HepG2 (cell line): ENCODE results near the gene KLF3. TPM values are rescaled to one million over a fixed set of nuclear protein-coding genes. Genes with fewer than 3 reads are reported as not detected.
A peak's percentile ranks its signal among the peaks of the same experiment; 100 is the strongest.

Source experiments
- ATF5 ChIP-seq: sonication (generic); formaldehyde crosslinking; IDR thresholded peaks from 2 replicates; pipeline ENCODE4 v1.4.0; 2020; ENCODE audit warnings: mild to moderate bottlenecking, low read depth, missing genetic modification reagents
- ATF7-NPFF ChIP-seq: sonication (generic); formaldehyde crosslinking; IDR thresholded peaks from 2 replicates; pipeline ENCODE4 v1.8.1; 2023; ENCODE audit warnings: mild to moderate bottlenecking, low read depth, missing genetic modification reagents, moderate library complexity
- CENPT ChIP-seq: sonication (generic); formaldehyde crosslinking; IDR thresholded peaks from 2 replicates; pipeline ENCODE4 v1.8.0; 2022; ENCODE audit warnings: low read depth, mild to moderate bottlenecking, moderate library complexity, missing genetic modification reagents
- FOXJ3 ChIP-seq: sonication (generic); formaldehyde crosslinking; IDR thresholded peaks from 2 replicates; pipeline ENCODE4 v1.4.0; 2020; ENCODE audit warnings: missing genetic modification reagents, mild to moderate bottlenecking, borderline replicate concordance
- MXD1 ChIP-seq: sonication (generic); formaldehyde crosslinking; IDR thresholded peaks from 2 replicates; pipeline ENCODE4 v1.4.0; 2020; ENCODE audit warnings: mild to moderate bottlenecking, missing genetic modification reagents
- SAP130 ChIP-seq: IDR thresholded peaks from 2 replicates; pipeline ENCODE4 v1.6.1; 2016; ENCODE audit warnings: low read depth
- STAT5B ChIP-seq: sonication (generic); formaldehyde crosslinking; IDR thresholded peaks from 2 replicates; pipeline ENCODE4 v1.4.0; 2020; ENCODE audit warnings: missing genetic modification reagents
- TBL1XR1 ChIP-seq: fragments of 150-350 bp; IDR thresholded peaks from 2 replicates; pipeline ENCODE4 v1.6.1; 2014; ENCODE audit warnings: borderline replicate concordance, low read length; ENCODE audit not compliant: partially characterized antibody
- ZBTB7A ChIP-seq: sonication (generic); formaldehyde crosslinking; IDR thresholded peaks from 2 replicates; pipeline ENCODE4 v1.8.0; 2022; ENCODE audit warnings: mild to moderate bottlenecking, missing genetic modification reagents
- ZNF224 ChIP-seq: sonication (generic); formaldehyde crosslinking; IDR thresholded peaks from 2 replicates; pipeline ENCODE4 v1.5.0; 2020; ENCODE audit warnings: mild to moderate bottlenecking, missing genetic modification reagents
- ZNF264 ChIP-seq: sonication (generic); formaldehyde crosslinking; IDR thresholded peaks from 2 replicates; pipeline ENCODE4 v1.4.0; 2020; ENCODE audit warnings: missing genetic modification reagents
- ZNF460 ChIP-seq: sonication (generic); formaldehyde crosslinking; IDR thresholded peaks from 2 replicates; pipeline ENCODE4 v1.5.1; 2020; ENCODE audit warnings: missing genetic modification reagents, mild to moderate bottlenecking, borderline replicate concordance
- ZNF510 ChIP-seq: sonication (generic); formaldehyde crosslinking; IDR thresholded peaks from 2 replicates; pipeline ENCODE4 v1.4.0; 2020; ENCODE audit warnings: low read depth, mild to moderate bottlenecking, missing genetic modification reagents
- ZNF598 ChIP-seq: sonication (generic); formaldehyde crosslinking; IDR thresholded peaks from 2 replicates; pipeline ENCODE4 v1.5.1; 2020; ENCODE audit warnings: mild to moderate bottlenecking, missing genetic modification reagents, borderline replicate concordance
- ZNF740 ChIP-seq: sonication (generic); formaldehyde crosslinking; IDR thresholded peaks from 2 replicates; pipeline ENCODE4 v1.4.0; 2020; ENCODE audit warnings: missing genetic modification reagents
- ZNF749 ChIP-seq: sonication (generic); formaldehyde crosslinking; IDR thresholded peaks from 2 replicates; pipeline ENCODE4 v1.8.0; 2022; ENCODE audit warnings: mild to moderate bottlenecking, missing genetic modification reagents, moderate library complexity, borderline replicate concordance
- ZNF83 ChIP-seq: sonication (generic); formaldehyde crosslinking; IDR thresholded peaks from 2 replicates; pipeline ENCODE4 v1.4.0; 2020; ENCODE audit warnings: missing genetic modification reagents, mild to moderate bottlenecking, borderline replicate concordance
- polyA plus RNA-seq, 8 experiments: library from polyadenylated mRNA; depleted of rRNA in 3 of 8; stranded (reverse) in 7 of 8; unstranded in 1 of 8; fragments of >200 nt; fragmentation: Illumina TruSeq in 4 of 8; extraction: Trizol in 4 of 8; gene quantifications; 2 replicates each; pipeline versions ENCODE4 v1.2.1 to v1.2.3, GENCODE V29; 2011 to 2016; ENCODE audit warnings: low read depth in 4 of 8, missing spikeins in 1 of 8, mixed read lengths in 1 of 8; ENCODE audit not compliant: insufficient read depth in 1 of 8
- total RNA-seq, 5 experiments: library from RNA; depleted of rRNA; stranded (reverse); fragments of >200 nt; fragmentation: Illumina TruSeq; extraction: Trizol; gene quantifications; 2 replicates each; pipeline ENCODE4 v1.2.3, GENCODE V29; 2016; ENCODE audit warnings: low read depth in 1 of 5
- TF ChIP-seq, protein P1 (sequence below): sonication (generic); formaldehyde crosslinking; conservative IDR thresholded peaks from 2 replicates; pipeline ENCODE4 v1.4.0; 2020; ENCODE audit warnings: mild to moderate bottlenecking, missing genetic modification reagents, moderate library complexity
- TF ChIP-seq, protein P2 (sequence below): sonication (generic); formaldehyde crosslinking; conservative IDR thresholded peaks from 2 replicates; pipeline ENCODE4 v1.8.0; 2022; ENCODE audit warnings: mild to moderate bottlenecking, moderate library complexity, missing genetic modification reagents
- TF ChIP-seq, protein P3 (sequence below): sonication (generic); formaldehyde crosslinking; IDR thresholded peaks from 2 replicates; pipeline ENCODE4 v1.4.0; 2020; ENCODE audit warnings: missing genetic modification reagents, mild to moderate bottlenecking, borderline replicate concordance

The KLF3 gene
- total and polyA plus RNA-seq, 2 of the 13 experiments (the other 11 are each of a cell fraction or from before 2014, with no cell fraction given) = 29.1 to 37.8 TPM

GRCh38 chr4:38673130-38673978, 9.4 kb downstream of the KLF3 start (continued):
- TF ChIP-seq, protein P1, sequence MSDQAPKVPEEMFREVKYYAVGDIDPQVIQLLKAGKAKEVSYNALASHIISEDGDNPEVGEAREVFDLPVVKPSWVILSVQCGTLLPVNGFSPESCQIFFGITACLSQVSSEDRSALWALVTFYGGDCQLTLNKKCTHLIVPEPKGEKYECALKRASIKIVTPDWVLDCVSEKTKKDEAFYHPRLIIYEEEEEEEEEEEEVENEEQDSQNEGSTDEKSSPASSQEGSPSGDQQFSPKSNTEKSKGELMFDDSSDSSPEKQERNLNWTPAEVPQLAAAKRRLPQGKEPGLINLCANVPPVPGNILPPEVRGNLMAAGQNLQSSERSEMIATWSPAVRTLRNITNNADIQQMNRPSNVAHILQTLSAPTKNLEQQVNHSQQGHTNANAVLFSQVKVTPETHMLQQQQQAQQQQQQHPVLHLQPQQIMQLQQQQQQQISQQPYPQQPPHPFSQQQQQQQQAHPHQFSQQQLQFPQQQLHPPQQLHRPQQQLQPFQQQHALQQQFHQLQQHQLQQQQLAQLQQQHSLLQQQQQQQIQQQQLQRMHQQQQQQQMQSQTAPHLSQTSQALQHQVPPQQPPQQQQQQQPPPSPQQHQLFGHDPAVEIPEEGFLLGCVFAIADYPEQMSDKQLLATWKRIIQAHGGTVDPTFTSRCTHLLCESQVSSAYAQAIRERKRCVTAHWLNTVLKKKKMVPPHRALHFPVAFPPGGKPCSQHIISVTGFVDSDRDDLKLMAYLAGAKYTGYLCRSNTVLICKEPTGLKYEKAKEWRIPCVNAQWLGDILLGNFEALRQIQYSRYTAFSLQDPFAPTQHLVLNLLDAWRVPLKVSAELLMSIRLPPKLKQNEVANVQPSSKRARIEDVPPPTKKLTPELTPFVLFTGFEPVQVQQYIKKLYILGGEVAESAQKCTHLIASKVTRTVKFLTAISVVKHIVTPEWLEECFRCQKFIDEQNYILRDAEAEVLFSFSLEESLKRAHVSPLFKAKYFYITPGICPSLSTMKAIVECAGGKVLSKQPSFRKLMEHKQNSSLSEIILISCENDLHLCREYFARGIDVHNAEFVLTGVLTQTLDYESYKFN = peak; percentile 99
- TF ChIP-seq, protein P2, sequence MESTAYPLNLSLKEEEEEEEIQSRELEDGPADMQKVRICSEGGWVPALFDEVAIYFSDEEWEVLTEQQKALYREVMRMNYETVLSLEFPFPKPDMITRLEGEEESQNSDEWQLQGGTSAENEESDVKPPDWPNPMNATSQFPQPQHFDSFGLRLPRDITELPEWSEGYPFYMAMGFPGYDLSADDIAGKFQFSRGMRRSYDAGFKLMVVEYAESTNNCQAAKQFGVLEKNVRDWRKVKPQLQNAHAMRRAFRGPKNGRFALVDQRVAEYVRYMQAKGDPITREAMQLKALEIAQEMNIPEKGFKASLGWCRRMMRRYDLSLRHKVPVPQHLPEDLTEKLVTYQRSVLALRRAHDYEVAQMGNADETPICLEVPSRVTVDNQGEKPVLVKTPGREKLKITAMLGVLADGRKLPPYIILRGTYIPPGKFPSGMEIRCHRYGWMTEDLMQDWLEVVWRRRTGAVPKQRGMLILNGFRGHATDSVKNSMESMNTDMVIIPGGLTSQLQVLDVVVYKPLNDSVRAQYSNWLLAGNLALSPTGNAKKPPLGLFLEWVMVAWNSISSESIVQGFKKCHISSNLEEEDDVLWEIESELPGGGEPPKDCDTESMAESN (CRISPR knock-in tag) = peak; percentile 89
- 0 out of 2 replicates have a peak, but pooled peaks have one; percentile 62 for TF ChIP-seq STAT5B (CRISPR knock-in tag)
- no peak for TF ChIP-seq TBL1XR1
- peak; percentile 93 for TF ChIP-seq SAP130 (CRISPR knock-in tag)
- TF ChIP-seq ZNF264 (CRISPR knock-in tag) = 0 out of 2 replicates have a peak, but pooled peaks have one; percentile 3
- no peak for TF ChIP-seq ZNF224
- no peak for TF ChIP-seq ZNF83 (CRISPR knock-in tag)
- TF ChIP-seq ZNF740 = no peak
- peak; percentile 60; the same call in 1 of the 2 replicates for TF ChIP-seq ATF7-NPFF (CRISPR knock-in tag)
- TF ChIP-seq ZNF598 = no peak
- no peak for TF ChIP-seq ZNF510
- TF ChIP-seq, protein P3, sequence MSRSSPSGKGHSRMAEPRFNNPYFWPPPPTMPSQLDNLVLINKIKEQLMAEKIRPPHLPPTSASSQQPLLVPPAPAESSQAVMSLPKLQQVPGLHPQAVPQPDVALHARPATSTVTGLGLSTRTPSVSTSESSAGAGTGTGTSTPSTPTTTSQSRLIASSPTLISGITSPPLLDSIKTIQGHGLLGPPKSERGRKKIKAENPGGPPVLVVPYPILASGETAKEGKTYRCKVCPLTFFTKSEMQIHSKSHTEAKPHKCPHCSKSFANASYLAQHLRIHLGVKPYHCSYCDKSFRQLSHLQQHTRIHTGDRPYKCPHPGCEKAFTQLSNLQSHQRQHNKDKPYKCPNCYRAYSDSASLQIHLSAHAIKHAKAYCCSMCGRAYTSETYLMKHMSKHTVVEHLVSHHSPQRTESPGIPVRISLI (CRISPR knock-in tag) = peak; percentile 32; the same call in 1 of the 2 replicates
- TF ChIP-seq ZNF460 = no peak; the same call in 1 of the 2 replicates
- TF ChIP-seq FOXJ3 = peak; percentile 93
- TF ChIP-seq CENPT (CRISPR knock-in tag) = no peak
- 0 out of 2 replicates have a peak, but pooled peaks have one; percentile 38 for TF ChIP-seq MXD1 (CRISPR knock-in tag)
- TF ChIP-seq ATF5 (CRISPR knock-in tag) = no peak
- TF ChIP-seq ZNF749 (CRISPR knock-in tag) = no peak
- peak; percentile 63; the same call in 1 of the 2 replicates for TF ChIP-seq ZBTB7A (CRISPR knock-in tag)
